GM04503 (cell line): ENCODE measurements around the gene TRIM15.
"Not testable (repeated sequence)": the region's sequence is repeated elsewhere in the genome, so short reads cannot be mapped to it uniquely, and the experiment has no call there.

ENCODE experiments used
- DNase-seq: peaks from one replicate; pipeline ENCODE4 v3.0.0-alpha.2; 2012; ENCODE audit warnings: low read depth

The TRIM15 gene

DNA sequence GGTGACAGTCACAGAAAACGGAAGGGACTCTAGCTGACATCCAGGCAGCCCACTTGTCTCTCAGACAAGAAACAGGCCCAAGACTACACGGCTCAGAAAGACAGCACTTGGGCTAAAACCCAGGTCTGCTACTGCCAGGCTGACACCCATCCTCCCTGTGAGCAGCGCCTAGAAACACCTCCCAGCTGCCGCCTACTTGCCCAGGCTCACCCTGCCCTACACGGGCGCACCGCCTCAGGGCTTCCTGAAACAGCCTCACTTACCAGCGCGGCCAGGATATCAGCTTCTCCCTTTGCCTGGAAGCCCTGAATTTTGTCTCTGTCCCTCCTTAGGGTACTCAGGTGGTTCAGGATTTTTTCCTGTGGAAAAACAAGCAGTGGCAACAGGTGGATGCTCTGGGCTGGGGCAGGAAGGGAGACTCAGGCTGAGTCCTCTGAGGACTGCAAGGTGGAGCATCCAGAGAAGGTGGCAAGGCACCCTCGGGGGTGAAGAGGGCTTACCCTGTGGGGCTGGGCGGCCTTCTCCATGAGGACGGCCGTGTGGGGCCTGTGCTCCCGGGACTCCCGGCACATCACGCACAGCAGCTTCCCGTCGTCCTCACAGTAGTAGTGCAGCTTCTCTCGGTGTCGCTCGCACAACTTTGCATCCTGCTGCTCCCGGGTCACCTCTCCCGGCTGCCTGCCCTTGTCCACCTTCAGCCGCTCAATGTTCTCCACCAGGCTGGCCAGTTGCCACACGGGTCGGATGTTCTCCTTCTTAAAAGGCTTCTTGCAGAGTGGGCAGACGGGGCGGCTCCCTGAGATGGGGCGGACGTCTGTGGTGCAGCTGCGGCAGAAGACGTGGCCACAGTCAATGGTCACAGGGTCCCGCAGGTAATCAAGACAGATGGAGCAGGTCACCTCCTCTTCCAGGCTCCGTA is 35.1 kb downstream of the TRIM15 start:
- no peak for DNase-seq

DNA sequence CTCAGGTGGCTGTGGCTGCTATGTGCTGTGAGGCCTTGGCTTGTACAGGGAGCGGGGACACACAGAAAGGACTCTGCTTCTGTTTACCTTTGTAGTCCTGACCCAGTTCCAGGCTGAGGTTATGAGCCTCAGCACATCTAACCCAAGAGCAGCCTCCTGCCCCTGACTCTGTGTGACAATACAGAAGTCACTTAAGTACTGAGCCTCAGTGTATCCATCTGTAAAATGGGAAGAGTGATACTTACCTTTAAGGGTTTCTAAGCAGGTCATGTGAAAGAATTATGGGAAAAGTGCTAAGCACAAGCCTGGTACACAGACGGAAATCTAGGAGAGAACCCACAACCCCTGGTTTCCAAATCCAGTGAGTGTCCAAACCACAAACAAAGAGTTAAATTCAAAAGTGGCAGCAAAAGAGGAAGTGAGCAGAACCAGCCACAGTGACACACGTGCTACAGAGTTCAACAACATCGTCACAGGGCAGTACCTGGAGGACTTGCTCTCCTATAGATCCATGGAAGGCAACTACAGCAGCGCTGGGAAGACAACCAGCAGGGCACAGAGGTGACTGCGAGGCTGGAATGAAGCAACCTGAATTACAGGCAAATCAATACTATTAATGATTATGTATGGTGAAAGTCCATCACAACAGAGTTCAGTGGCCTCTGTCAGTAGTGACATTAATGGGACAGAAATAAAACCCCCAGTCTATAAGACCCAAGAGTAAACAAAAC is 37.4 kb downstream of the TRIM15 start:
- DNase-seq, result no peak

DNA sequence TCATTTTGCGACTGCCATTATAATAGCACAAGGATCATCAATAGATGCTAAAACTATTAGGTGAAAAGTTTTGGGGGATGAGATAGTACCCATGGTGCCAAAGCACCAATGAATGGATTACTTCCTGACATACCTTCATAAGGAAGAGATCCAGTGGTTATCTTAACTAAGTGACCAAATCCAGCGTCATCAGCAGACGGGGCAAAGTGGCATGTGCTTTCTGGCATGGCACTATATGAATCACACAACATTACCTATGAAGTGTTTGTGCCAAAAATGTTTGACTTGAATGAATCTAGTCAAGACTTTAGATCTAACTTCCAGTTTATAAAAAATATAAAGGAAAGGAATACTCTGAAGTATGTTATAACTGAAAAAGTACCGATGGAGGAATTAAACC is 39.0 kb downstream of the TRIM15 start:
- no peak for DNase-seq

DNA sequence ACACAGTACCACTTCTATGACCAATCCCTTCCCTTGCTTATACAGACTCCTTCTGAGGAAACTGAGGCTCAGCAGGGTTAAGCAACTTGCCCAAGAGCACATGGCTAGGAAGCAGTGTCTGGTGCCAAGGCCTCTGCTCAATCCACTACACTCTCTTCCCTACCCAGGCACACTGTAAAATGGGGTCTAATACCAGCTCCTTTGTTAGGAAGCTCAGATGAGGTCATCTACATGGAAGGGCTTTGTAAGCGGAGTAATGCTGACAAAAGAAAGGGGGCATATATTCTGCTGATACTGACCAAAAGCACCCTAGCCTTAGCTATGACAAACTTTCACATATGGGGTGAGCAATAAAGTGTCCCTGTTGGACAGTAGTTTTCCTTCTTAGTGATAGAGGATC is 40.8 kb downstream of the TRIM15 start:
- no peak for DNase-seq

DNA sequence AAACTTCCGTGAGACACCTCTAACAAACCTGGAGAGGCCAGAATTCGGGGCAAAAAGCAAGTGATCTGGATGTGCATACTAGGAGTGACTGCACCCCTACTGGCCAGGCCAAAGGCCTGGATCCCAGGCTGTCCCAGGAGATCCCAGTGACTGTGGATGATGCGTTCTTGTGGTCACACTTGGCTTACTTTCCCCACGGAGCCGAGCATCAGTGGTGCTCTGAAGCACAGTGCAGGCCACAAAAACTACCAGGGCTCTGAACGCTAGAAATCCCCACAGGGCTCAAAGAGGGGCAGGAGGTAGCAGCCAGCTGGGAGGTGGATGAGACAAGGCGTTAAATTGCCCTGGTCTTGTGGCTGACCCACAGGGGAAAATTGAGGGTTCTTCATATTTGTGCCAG is 42.8 kb downstream of the TRIM15 start:
- no peak for DNase-seq

DNA sequence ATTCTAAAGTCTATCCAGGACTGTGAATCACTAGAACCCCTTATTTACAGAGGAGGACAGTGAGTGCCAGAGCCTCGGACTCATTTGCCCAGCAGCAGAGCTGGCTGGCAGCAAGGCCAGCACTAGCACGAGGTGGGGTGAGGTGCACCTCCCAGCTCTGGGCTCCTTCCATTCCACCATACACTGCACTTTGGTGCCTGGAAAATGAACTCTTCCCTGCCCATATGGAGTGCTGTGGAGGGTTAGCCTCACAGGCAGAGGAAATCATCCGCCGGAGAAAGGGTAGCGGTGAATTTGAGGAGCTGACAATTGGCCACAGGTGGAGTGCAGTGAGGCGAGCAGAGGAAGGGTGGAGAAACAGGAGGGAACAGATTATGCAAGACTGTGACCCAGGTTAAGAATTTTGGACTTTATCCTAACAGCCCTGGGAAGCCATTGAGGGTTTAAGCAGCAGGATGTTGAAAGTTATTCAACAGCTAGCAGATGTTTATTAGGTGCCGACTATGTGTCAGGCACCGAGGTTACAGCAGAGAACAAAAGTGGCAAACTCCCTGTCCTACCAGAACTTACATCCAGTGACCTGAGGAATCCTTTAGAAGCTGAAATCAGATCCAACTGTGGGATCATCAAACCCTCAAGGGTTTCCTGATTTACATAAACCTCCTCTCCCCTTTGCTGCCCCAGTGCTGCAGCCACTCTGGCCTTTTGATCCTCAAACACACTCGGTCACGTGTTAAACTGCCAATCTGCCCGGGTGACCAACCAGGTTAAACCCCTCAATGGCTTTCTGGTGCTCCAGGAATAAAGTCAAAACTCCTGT is 43.7 kb downstream of the TRIM15 start:
- DNase-seq, result peak; percentile 39

DNA sequence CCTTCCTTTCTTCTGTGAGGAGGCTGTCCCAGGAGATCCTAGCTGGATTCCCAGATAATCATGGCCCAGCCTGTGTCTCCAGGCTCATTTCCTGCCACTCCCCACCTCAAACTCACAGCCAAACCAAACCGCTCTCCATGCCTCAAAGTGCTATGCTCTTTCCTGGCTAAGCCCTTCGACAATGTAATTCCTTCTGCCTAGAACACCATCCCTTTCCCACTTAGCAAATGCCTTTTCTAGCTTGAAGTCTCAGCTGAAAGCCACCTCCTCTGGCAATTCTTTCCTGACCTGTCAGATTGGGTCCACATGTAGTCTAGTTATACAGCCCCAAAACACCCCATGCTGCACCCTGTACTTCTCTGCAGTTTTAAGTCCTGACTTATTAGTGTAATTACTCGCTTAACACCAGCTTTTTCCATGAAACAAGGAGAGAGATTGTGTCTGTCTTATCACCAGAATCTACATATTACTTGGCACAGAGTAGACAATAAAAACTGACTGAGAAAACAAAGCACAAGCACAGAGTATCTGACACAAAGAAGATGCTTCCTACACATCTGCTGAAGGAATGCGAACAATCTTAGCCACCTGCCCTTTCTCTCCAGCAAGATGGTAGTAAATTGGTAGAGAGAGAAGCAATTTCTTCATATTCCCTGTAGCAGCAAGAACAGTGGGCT is 44.4 kb downstream of the TRIM15 start:
- no peak for DNase-seq

DNA sequence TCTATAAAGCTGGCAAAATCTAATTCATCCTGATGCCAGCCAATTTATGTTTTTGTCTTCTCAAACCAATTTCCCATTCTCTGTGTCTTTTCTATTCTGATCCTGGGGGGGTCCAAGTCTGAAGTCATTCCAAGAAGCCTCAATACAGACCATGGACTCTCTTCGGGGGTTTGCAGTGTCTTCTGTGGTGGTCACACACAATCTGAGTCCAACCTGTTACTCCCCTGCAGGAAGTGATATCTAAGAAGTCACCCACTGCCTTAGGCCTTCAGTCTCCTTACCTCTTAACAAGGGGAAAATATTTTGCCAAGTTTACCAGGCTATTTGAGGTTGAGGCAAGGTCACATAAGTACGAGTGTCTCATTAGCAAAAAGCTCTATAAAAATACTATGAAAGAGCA is 48.0 kb downstream of the TRIM15 start:
- DNase-seq, result no peak

DNA sequence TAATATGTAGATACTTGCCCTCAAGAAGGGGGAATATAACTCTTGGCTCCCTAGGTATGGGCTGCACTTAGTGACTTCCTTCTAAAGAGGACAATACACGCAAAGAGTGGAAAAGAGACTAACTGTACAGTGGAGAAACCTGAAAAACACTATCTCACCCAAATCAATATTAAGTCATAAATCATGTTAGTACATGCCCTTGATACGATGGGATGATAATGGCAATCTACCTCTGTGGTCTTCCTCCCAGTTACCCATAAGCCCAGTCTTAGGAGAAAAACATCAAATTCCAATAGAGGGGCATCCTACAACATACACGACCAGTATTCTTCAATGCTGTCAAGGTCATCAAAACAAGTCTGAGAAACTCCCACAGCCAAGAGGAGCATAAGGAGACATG is 48.6 kb downstream of the TRIM15 start:
- DNase-seq, result no peak

DNA sequence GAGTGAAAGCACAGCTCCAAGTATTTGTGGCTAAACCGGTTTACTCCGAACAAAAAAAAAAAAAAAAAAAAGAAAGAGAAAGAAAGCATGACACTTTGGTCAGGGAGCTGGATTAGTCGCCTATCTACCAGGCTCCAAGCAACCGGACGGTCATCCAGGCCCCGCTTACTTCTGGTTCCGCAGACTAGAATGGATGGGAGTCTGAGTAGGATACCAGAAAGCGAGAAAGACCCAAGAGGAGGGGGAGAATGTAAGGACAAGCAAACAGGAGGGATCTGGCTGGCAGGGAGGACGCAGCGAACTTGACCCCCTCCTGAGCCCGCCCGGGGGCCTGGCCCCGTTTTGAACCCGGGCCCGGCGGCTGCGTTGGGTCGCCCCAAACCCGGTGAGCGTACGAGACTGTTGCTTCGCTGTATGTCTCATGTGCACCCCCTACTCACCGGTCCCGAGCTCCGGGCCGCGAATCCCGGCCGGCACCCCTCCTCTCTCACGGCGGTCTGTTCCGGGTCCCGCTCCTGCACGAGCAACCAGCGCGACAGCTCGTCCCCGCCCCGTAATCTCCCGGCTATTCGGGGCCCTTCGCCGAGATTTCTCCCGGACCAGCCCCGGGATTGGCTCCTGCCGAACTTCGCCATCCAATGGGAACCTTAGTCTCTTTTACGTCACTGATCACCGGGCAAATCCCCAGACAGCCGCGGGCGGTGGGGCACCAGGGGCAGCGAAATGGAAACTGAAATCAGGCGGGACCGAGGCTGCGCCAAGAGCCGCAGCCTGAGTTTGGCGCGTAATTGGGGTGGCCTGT is 49.7 kb downstream of the TRIM15 start, which contains the start of gene TRIM26:
Gene TRIM26 (minus strand): TSS at position 542 of the 802 bp plus-strand sequence. CDS start 14,303 bp downstream, outside the sequence.
- peak; percentile 79 for DNase-seq

DNA sequence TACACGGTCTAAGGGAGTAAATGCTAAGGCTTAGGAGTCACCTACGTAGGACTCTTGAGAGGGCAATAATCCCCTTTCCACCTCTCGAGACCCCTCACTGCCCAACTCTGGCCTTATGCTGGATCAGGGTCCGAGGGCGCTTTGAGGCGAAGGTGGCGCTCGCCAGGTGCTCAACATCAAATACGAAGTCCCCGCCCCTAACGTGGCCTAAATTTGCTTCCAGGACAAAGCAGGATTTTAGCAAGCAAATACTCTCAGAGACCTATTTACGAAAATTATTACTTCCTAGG is 50.3 kb downstream of the TRIM15 start:
- DNase-seq, result no peak

DNA sequence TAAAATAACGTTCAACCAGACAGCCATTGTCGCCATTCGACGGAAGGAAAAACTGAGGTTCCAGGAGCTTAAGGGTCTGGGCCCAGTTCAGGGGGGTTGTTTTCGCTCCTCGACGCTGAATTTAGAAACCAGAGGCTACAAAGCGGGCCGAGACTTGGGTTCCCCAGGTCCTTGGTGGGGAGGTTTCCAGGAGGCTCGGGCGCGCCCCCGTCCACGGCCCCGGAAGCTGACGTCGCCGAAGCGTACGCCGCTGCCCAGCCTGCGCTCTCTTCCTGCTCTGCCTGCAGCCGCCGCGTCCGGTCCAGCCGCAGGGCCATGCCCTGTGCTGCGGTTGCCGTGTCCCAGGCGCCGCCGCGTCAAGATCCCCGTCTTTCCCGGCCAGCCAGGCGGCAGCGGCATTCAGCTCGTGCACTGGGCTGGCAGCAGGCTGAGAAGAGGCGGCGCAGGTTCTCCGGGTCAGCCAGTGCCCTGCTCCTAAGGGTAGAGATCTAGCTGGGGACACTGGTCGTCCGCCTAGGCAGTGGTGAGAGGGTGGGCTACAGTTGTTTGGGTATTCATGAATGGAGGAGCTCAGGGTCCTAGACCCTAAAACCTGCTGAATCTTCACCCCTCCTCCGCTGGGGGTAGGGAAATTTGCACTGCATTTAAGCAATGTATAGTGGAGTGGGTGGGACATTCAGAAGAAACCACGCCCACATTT is 50.8 kb downstream of the TRIM15 start:
- no peak for DNase-seq

DNA sequence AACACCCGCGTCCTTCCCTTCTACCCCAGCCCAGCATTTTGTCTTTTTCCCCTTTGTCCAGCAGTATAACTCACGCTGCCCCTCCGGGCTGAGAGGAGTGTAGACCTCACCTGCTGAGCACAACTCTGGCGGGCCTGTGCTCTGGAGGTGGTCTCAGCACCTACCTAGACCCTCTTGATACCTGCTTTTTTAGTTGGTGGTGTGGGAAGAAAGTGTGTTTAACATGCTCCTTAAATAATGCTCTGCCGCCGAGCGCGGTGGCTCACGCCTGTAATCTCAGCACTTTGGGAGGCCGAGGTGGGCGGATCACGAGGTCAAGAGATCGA is 51.3 kb downstream of the TRIM15 start:
- DNase-seq, result no peak

DNA sequence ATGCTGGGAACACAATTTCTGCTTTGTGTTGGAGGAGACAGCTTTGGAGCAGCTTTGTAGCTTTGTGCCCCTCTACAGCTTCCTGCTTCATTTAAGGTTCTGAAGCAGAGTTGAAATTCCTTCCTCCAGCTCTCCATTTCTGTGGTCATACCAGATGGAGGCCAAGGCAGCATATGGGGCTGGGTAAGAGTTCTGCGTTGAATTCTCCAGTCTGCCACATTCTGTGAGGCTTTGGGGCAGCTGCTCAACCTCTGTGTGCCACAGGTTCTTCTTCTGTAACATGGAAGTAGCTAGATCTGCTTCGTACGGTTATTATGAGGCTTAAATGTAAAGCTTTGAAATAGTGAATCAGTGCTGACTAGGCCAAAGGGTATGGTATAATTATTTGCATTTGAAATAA is 52.8 kb downstream of the TRIM15 start:
- DNase-seq, result no peak

DNA sequence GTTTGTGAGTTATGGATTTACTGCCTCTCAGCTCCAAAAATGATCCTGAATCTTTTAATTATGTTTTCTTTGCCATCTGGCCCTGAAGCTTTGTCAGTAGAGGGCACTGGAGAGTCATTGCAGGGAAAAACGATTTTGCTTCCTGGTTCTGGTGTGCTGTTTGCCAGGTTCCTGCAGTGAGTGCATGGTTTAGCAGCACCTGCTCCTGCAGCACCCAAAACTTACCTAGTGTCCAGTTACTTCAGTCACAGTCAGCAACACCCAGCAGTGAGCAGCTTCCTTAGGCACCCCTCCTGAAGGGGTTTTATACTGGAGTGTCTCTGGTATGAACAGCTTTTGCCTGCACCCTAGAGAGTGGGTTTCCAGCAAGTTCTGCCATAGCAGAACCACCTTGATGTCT is 55.9 kb downstream of the TRIM15 start:
- DNase-seq, result no peak

DNA sequence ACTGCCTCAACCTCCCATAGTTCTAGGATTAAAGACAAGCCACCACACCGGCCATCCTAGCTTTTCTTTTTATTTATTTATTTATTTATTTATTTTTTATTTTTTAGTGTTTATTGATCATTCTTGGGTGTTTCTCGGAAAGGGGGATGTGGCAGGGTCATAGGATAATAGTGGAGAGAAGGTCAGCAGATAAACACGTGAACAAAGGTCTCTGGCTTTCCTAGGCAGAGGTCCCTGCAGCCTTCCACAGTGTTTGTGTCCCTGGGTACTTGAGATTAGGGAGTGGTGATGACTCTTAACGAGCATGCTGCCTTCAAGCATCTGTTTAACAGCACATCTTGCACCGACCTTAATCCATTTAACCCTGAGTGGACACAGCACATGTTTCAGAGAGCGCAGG is 58.0 kb downstream of the TRIM15 start:
- not testable (repeated sequence) for DNase-seq

DNA sequence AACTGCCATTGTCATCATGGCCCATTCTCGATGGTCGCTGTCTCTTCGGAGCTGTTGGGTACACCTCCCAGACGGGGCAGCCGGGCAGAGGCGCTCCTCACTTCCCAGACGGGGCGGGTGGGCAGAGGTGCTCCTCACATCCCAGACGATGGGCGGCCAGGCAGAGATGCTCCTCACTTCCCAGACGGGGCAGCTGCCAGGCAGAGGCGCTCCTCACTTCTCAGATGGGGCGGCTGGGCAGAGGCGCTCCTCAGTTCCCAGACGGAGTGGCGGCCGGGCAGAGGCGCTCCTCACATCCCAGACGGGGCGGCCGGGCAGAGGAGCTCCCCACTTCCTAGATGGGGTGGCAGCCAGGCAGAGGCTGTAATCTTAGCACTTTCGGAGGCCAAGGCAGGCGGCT is 58.6 kb downstream of the TRIM15 start:
- not testable (repeated sequence) for DNase-seq
